HG03432 (cell line): ENCODE data around the gene ADGRD2.
"Not testable (repeated sequence)": the region's sequence is repeated elsewhere in the genome, so short reads cannot be mapped to it uniquely, and the experiment has no call there.

Source experiments
- ATAC-seq: cut with Tn5 transposase; IDR thresholded peaks from one replicate; pipeline ENCODE4 v1.9.1; 2021; ENCODE audit warnings: mild to moderate bottlenecking, moderate library complexity; ENCODE audit not compliant: unreplicated experiment

Gene ADGRD2

GRCh38 chr9:124450241-124450924, at the start of gene ADGRD2:
Gene ADGRD2, plus strand, starts transcription at chr9:124450451. Its CDS starts 1,216 bp downstream, at chr9:124451667.
- ATAC-seq: no peak

- ATAC-seq: no peak
Measured at GRCh38 chr9:124403246-124403645, 47.0 kb upstream of the ADGRD2 start.

GRCh38 chr9:124409410-124409809, 40.8 kb upstream of the ADGRD2 start:
- no peak for ATAC-seq

GRCh38 chr9:124410321-124410913, 39.8 kb upstream of the ADGRD2 start:
- ATAC-seq: no peak

GRCh38 chr9:124411514-124412227, 38.6 kb upstream of the ADGRD2 start:
- no peak for ATAC-seq

GRCh38 chr9:124412228-124412575, 38.0 kb upstream of the ADGRD2 start:
- no peak for ATAC-seq

- ATAC-seq: no peak
Measured at GRCh38 chr9:124414612-124415011, 35.6 kb upstream of the ADGRD2 start.

- ATAC-seq: peak; percentile 96
Measured at GRCh38 chr9:124415102-124415851, 35.0 kb upstream of the ADGRD2 start, which contains the start of gene PSMB7. Gene PSMB7, minus strand, starts transcription at chr9:124415442. Its CDS starts 17 bp downstream, at chr9:124415425.

- no peak for ATAC-seq
Measured at GRCh38 chr9:124415852-124416484, 34.3 kb upstream of the ADGRD2 start.

- no peak for ATAC-seq
Measured at GRCh38 chr9:124419832-124420489, 30.3 kb upstream of the ADGRD2 start.

GRCh38 chr9:124420991-124421543, 29.2 kb upstream of the ADGRD2 start:
- no peak for ATAC-seq

GRCh38 chr9:124423155-124423554, 27.1 kb upstream of the ADGRD2 start:
- no peak for ATAC-seq

GRCh38 chr9:124423591-124423990, 26.7 kb upstream of the ADGRD2 start:
- ATAC-seq: no peak

GRCh38 chr9:124425733-124426132, 24.5 kb upstream of the ADGRD2 start:
- ATAC-seq: not testable (repeated sequence)

GRCh38 chr9:124426361-124426760, 23.9 kb upstream of the ADGRD2 start:
- ATAC-seq: no peak

GRCh38 chr9:124427281-124427680, 23.0 kb upstream of the ADGRD2 start:
- ATAC-seq: no peak

- no peak for ATAC-seq
Measured at GRCh38 chr9:124428751-124429529, 21.3 kb upstream of the ADGRD2 start.

- no peak for ATAC-seq
Measured at GRCh38 chr9:124429530-124429867, 20.8 kb upstream of the ADGRD2 start.

GRCh38 chr9:124436320-124436719, 13.9 kb upstream of the ADGRD2 start:
- ATAC-seq: no peak
